HG03565 (cell line): ENCODE data around the gene FSTL4.
A peak's percentile ranks its signal among the peaks of the same experiment; 100 is the strongest.

Source experiments
- ATAC-seq: cut with Tn5 transposase; IDR thresholded peaks from one replicate; pipeline ENCODE4 v1.9.1; 2021; ENCODE audit warnings: mild to moderate bottlenecking, moderate library complexity; ENCODE audit not compliant: unreplicated experiment

The FSTL4 gene

DNA sequence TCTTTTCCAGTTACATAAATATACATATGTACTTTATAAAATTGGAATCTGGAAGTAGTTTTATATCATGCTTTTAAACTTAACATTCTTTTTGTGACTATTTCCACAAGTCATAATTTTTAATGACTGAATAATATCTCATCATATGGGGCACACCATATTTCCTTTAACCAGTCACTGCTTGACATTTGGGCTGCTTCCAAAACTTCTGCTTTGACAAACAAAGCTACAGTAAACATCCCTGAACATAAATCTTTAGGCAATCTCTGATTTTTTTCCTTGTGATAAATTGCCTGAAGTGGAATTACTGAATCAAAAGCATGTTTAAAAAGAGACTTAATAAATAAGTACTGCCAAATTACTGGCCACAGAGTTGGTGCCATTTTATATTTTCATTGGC, 178.0 kb downstream of the FSTL4 start:
- ATAC-seq, result no peak

DNA sequence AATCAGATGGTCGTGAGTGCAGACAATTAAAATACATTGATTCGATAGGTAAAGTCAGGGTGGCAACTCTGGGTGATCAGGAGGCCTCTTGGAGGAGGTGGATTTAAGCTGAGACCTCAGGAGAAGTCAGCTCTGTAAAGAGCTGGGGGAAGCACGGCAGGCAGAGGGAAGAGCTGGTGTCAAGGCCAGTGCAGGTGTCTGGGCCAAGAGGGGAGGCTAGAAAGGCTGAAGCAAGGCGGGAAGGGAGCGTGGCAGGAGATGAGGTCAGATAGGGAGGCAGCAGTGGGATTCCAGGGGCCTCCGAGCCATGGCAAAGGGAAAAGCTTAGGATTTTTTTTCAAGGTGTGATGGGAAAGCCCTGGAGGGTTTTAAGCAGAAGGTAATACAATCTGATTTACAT, 178.7 kb downstream of the FSTL4 start:
- ATAC-seq, result no peak

GRCh38 chr5:133432956-133433532, 179.3 kb downstream of the FSTL4 start:
- ATAC-seq, result no peak

DNA sequence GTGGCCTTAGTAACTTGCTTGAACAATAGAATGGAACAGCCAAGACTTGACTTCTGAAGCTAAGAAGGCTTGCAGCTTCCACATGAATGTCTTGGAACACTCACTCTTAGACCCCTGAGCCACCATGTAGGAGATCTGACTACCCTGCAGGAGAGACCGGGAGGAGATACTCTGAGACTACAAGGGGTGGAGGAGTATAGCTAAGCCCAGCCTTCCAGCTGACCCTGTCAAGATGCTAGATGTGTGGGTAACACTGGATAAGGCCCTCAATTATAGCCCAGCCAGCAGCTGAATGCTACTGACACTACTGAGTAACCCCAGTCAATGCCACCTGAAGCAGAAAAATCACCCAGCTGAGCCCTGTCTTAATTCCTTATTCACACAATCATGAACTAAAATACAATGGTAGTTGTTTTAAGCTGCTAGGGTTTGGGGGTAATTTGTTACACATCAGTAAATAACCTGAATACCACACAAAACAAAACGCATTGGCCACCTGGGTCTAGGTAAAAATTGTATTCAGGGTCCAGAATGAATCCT, 180.9 kb downstream of the FSTL4 start:
- ATAC-seq, result no peak

- ATAC-seq, result no peak
These were observed 182.2 kb downstream of the FSTL4 start for GRCh38 chr5:133430095-133430494.

DNA sequence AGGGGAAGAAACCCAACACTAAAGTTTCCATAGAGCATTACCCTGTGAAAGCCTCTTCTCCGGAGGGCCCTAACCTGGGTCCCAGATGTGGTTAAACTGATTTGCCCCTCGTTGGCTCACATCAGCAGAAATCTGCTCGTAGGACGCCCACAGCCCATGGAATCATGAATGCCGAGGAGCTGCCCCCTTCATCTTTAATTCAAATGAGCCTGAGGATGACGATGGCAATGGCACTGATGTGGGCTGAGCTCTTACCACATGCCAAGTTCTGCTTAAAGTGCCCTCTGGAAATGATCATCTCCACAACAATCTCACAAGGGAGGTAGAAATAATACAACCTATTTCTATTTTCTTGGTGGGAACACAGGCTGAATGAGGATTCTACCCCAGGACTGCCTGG, 183.3 kb downstream of the FSTL4 start:
- no peak for ATAC-seq

DNA sequence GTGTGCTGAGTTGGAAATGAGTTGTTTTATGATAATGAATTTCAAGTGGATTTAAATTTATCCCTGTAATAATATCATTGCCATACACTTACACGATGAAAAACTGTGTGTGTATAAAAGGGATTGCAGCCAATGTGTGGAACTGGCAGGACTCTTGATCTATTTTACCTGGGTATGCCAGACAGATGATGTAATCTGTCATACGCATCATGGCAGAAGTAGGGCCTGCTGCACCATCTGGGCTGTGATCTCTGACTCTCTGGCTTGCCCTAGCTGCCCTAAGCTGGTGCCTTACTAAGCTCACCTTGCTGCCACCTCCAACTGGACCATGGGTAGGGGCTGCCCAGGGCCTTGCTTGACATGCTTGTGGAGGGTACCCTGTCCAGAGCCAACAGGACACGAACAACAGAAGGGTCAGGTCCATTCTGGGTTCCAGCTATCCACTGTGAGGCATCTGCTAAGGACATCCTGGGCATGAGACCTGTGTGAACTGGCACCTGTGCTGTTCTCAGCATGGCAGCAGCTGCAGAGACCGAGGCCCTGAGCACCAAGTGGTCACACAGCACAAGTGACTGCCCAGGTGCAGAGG, 184.2 kb downstream of the FSTL4 start:
- ATAC-seq, result no peak

GRCh38 chr5:133427121-133427777, 185.1 kb downstream of the FSTL4 start:
- no peak for ATAC-seq

GRCh38 chr5:133426264-133426663, 186.1 kb downstream of the FSTL4 start:
- ATAC-seq, result no peak

GRCh38 chr5:133425764-133426163, 186.6 kb downstream of the FSTL4 start:
- ATAC-seq, result no peak

- no peak for ATAC-seq
These were observed 187.1 kb downstream of the FSTL4 start for GRCh38 chr5:133425222-133425621.

- peak; percentile 64 for ATAC-seq
These were observed 188.6 kb downstream of the FSTL4 start for GRCh38 chr5:133423618-133424282.

GRCh38 chr5:133423011-133423617, 189.2 kb downstream of the FSTL4 start:
- ATAC-seq, result peak; percentile 7

DNA sequence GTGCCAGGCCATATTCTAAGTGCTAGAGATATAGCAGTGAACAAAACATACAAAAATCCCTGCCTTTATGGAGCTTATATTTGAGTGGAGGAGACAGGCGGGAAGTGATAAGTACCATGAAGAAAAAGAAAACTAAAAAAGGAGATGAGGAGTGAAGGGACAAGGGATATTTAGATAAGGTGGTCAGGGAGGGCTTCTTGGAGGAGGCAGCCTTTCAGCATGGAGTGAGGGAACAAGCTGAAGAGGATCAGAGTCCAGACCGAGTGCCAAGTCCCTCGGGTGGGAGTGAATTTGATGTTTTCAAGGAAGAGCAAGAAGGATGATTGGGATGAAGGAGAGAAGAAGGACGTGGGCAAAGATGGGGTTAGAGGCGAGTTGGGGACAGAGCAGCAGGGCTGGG, 190.5 kb downstream of the FSTL4 start:
- ATAC-seq, result no peak

GRCh38 chr5:133421394-133421793, 190.9 kb downstream of the FSTL4 start:
- no peak for ATAC-seq

DNA sequence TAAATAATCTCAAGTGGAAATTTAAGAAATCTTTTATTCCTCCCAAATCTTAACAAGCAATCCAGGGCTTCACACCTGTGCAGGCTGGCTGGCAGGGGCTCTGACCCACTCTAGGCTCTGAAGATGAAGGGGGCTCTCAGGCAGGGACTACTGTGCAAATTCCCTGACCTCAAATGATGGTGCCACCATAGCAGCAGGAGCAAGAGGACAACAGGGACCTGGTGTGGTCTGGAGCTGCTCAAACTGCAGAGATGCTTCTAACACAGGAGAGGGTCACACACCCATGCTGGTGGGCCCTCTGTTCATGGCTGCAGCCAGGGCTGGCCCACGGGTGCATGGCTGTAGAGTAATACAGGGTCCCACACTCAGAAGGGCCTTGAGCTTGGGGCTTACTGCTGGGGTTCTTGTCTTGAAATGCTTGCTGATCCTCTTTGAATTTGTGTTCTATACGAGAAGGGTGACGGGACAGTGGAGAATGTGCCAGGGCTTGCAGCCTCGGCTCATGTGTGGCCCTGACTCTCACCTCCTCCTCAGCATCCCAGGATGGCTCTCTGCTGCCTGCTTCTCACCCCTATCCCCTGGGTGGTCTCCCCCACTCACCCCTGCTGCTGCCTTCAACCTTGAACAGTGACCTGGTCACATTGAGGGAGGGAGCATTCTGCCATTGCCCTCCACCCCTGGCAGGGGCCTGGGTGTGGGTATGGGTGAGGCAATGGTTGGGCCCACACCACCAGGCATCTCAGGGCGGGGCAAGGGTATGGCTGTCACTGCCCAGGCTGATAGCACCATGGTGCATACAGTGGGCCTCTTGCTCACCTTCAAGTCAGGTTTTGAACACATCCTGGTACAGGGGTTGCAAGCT, 191.7 kb downstream of the FSTL4 start:
- ATAC-seq, result no peak

DNA sequence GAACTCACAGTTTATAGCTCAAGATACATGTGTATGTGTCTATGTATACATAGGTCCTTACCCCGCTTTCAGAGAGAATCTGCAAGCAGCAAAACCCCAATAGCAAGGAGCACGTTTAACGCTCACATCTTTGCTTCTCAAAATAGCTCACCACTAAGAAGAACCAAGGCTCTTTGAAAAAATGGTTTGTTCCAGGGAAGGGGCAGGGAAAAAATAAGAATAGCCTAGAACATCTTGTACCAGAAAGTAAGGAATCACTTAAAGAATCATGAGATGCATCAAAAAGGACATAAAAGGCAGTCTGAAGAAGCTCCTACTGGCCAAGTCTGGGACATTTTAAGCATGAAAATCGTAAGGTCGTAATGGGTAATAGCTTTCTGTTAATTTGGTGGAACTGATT, 196.4 kb downstream of the FSTL4 start:
- ATAC-seq, result no peak

DNA sequence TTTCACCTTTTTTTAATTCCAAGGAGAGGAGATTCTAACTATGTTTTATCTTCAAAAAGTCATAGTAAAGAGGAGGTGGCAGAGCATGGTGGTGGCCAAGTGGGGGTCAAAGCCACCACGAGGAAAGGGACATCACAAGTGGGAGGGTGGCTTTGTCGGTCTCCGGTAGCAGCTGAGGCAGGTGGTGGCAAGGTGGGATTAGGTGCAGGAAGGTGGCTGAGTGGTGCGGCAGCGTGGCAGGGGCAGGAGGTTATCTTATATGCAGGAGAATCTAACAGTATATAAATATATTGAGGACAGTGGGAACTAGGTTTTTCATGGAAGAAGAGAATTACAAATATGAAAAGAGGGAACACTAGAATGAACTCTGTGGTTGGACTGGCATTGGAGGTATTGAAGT, 196.8 kb downstream of the FSTL4 start:
- no peak for ATAC-seq

DNA sequence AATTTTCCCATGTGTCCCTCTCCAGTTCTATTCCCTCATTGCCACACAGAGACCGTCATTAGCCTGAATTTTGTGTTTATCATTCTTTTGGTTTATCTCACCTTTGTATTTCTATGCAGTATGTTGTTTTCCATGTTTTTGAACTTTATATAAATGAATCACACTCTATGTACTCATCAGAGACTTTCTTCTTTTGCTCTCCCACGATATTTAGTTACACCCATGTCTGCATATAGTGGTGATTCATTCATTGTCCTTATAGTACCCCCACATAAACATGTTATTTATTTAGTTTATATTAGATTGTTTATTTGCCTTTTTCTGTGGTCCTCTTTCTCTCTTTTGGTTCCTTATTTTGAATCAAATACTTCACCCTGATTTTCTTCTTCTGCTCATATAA, 199.7 kb downstream of the FSTL4 start:
- no peak for ATAC-seq

DNA sequence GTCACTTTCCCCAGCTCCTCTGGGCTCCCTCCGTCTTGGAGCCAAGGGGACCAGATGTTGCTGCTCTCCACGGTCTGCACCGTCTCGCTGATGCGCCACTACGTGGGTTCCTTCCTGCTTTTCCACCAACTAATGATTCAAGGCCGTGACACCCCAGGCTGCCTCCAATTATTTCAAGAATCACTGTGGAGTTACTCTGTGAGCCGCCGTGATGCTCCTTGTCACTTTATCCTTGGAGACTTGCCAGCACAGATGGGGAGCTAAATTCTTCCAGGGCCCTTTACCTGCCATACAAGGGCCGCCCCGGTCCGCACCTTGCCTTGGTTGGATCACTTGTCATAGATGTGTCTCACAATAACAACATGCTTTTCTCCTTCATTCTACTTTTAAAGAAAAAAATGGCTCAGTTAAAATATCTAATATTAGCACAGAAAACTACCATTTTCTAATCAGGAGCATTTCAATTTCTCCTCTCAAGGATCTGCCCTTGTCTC, 202.0 kb downstream of the FSTL4 start:
- ATAC-seq, result no peak
